Neural cell (in vitro differentiated cells): Measurements from ENCODE around the gene DRD2. TPM values are rescaled to one million over a fixed set of nuclear protein-coding genes. Genes with fewer than 3 reads are reported as not detected.

Source experiments
- H2AFZ ChIP-seq: fragments of 200-600, 300-800 bp; sonication (generic), shearing (Covaris generic); 2 replicates; pipeline ENCODE4 v1.6.0; 2014; ENCODE audit warnings: low read depth, mild to moderate bottlenecking, antibody characterized with exemption, low read length, moderate library complexity
- H3F3A ChIP-seq: fragments of 200-600 bp; shearing (Covaris generic); 2 replicates; pipeline ENCODE4 v1.6.1; 2016; ENCODE audit warnings: mild to moderate bottlenecking, moderate library complexity, mixed read lengths, antibody characterized with exemption, low read length; ENCODE audit not compliant: insufficient read depth, poor library complexity, severe bottlenecking
- H3K27ac ChIP-seq: fragments of 200-600, 300-800 bp; sonication (generic), shearing (Covaris generic); 2 replicates; pipeline ENCODE4 v1.5.1; 2014; ENCODE audit warnings: mild to moderate bottlenecking, low read length, moderate library complexity
- H3K27me3 ChIP-seq: fragments of 300-800, 200-600 bp; sonication (generic), shearing (Covaris generic); 2 replicates; pipeline ENCODE4 v1.6.0; 2014; ENCODE audit warnings: mild to moderate bottlenecking, low read depth, low read length, moderate library complexity; ENCODE audit not compliant: insufficient read depth
- H3K36me3 ChIP-seq: fragments of 300-800, 200-600 bp; sonication (generic), shearing (Covaris generic); 2 replicates; pipeline ENCODE4 v1.5.1; 2014; ENCODE audit warnings: mild to moderate bottlenecking, antibody characterized with exemption, low read length, moderate library complexity; ENCODE audit not compliant: insufficient read depth
- H3K4me2 ChIP-seq: fragments of 300-800, 200-600 bp; sonication (generic), shearing (Covaris generic); 2 replicates; pipeline ENCODE4 v1.6.0; 2014; ENCODE audit warnings: mild to moderate bottlenecking, low read length
- H3K4me3 ChIP-seq: fragments of 300-800, 200-600 bp; sonication (generic), shearing (Covaris generic); 2 replicates; pipeline ENCODE4 v1.5.1; 2014; ENCODE audit warnings: mild to moderate bottlenecking, low read length, moderate library complexity
- H3K79me2 ChIP-seq: fragments of 200-600 bp; shearing (Covaris generic); replicated peaks from 2 replicates; pipeline ENCODE4 v1.6.0; 2014; ENCODE audit warnings: mild to moderate bottlenecking, low read length, moderate library complexity; ENCODE audit not compliant: insufficient read depth
- H3K9ac ChIP-seq: fragments of 300-800, 200-600 bp; sonication (generic), shearing (Covaris generic); 2 replicates; pipeline ENCODE4 v1.6.1; 2016; ENCODE audit warnings: mild to moderate bottlenecking, low read length, mixed read lengths
- H3K9me2 ChIP-seq: fragments of 200-600 bp; shearing (Covaris generic); 2 replicates; pipeline ENCODE4 v1.6.1; 2016; ENCODE audit warnings: mild to moderate bottlenecking, low read length, mixed read lengths; ENCODE audit not compliant: insufficient read depth
- H3K9me3 ChIP-seq: fragments of 200-600, 300-800 bp; sonication (generic), shearing (Covaris generic); 2 replicates; pipeline ENCODE4 v1.6.1; 2016; ENCODE audit warnings: mild to moderate bottlenecking, mixed run types, low read length, moderate library complexity, mixed read lengths
- H4K20me1 ChIP-seq: fragments of 200-600 bp; shearing (Covaris generic); 2 replicates; pipeline ENCODE4 v1.6.1; 2016; ENCODE audit warnings: mild to moderate bottlenecking, mixed run types; ENCODE audit not compliant: insufficient read depth
- CTCF ChIP-seq: fragments of 450-650 bp; IDR thresholded peaks from 2 replicates; pipeline ENCODE4 v1.5.1; 2014; ENCODE audit warnings: antibody characterized with exemption, mild to moderate bottlenecking, moderate library complexity; ENCODE audit not compliant: poor library complexity, severe bottlenecking
- EP300 ChIP-seq: fragments of 450-650 bp; conservative IDR thresholded peaks from 2 replicates; pipeline ENCODE4 v1.6.1; 2014; ENCODE audit warnings: antibody characterized with exemption, mild to moderate bottlenecking, moderate library complexity; ENCODE audit not compliant: poor library complexity, severe bottlenecking
- EZH2 ChIP-seq: fragments of 200-600, 300-800 bp; shearing (Covaris generic), sonication (generic); IDR thresholded peaks from 2 replicates; pipeline ENCODE4 v1.6.1; 2014; ENCODE audit warnings: antibody characterized with exemption, low read length, borderline replicate concordance, mild to moderate bottlenecking; ENCODE audit not compliant: insufficient read depth, poor library complexity, severe bottlenecking
- MXI1 ChIP-seq: fragments of 450-650 bp; conservative IDR thresholded peaks from 2 replicates; pipeline ENCODE4 v1.6.1; 2014; ENCODE audit warnings: antibody characterized with exemption, mild to moderate bottlenecking; ENCODE audit not compliant: poor library complexity, severe bottlenecking
- POLR2AphosphoS5 ChIP-seq: IDR thresholded peaks from 2 replicates; pipeline ENCODE4 v1.6.1; 2012
- RAD21 ChIP-seq: fragments of 450-650 bp; conservative IDR thresholded peaks from 2 replicates; pipeline ENCODE4 v1.6.1; 2014; ENCODE audit warnings: antibody characterized with exemption, mild to moderate bottlenecking, moderate library complexity
- REST ChIP-seq: IDR thresholded peaks from 2 replicates; pipeline ENCODE4 v1.6.1; 2012; ENCODE audit warnings: borderline replicate concordance
- SMC3 ChIP-seq: fragments of 450-650 bp; conservative IDR thresholded peaks from 2 replicates; pipeline ENCODE4 v1.6.1; 2014; ENCODE audit warnings: antibody characterized with exemption, mild to moderate bottlenecking, moderate library complexity; ENCODE audit not compliant: poor library complexity
- TAF1 ChIP-seq: IDR thresholded peaks from 2 replicates; pipeline ENCODE4 v1.6.1; 2012; ENCODE audit warnings: low read depth
- polyA plus RNA-seq: library from polyadenylated mRNA; depleted of rRNA; stranded (reverse); fragments of >200 nt; gene quantifications from 2 replicates; pipeline ENCODE4 v1.2.3, GENCODE V29; 2014

Gene DRD2
- polyA plus RNA-seq, 1 donor from 2014 or later = 0.24 TPM

- no peaks in the 10 kb centered on the region for H3K79me2 ChIP-seq
- no peaks in the 10 kb centered on the region for H4K20me1 ChIP-seq
- no peaks in the 10 kb centered on the region for H3K27me3 ChIP-seq
- no peaks in the 10 kb centered on the region for H3F3A ChIP-seq
- H3K36me3 ChIP-seq = no peaks in the 10 kb centered on the region
- H3K27ac ChIP-seq = no peak overlapping the region
- H3K4me3 ChIP-seq = no peak overlapping the region
- H2AFZ ChIP-seq = no peak overlapping the region
- no peaks in the 10 kb centered on the region for H3K9me2 ChIP-seq
- TF ChIP-seq POLR2AphosphoS5 = no peak
- no peak for TF ChIP-seq CTCF
- no peak for TF ChIP-seq SMC3
- TF ChIP-seq REST = no peak
- no peak for TF ChIP-seq MXI1
- TF ChIP-seq RAD21 = no peak
- TF ChIP-seq TAF1 = no peak
- no peak for TF ChIP-seq EP300
- H3K9ac ChIP-seq = no peak overlapping the region
- H3K4me2 ChIP-seq = no peak overlapping the region
- no peaks in the 10 kb centered on the region for H3K9me3 ChIP-seq
Observed at GRCh38 chr11:113396690-113397089, 78.5 kb downstream of the DRD2 start.

- Histone ChIP-seq H3K79me2 (no peaks in the 10 kb centered on the region), H3F3A (no peaks in the 10 kb centered on the region), H3K9me3 (no peaks in the 10 kb centered on the region), H3K4me2 (no peak overlapping the region), H3K9ac (no peak overlapping the region), H3K27ac (no peak overlapping the region), H3K27me3 (no peaks in the 10 kb centered on the region), H2AFZ (no peak overlapping the region), H3K4me3 (no peak overlapping the region), H3K9me2 (no peaks in the 10 kb centered on the region), H4K20me1 (no peaks in the 10 kb centered on the region), H3K36me3 (no peaks in the 10 kb centered on the region)
- TF ChIP-seq POLR2AphosphoS5 (no peak), CTCF (no peak), EP300 (no peak), TAF1 (no peak), REST (no peak), EZH2 (no peak), RAD21 (no peak), MXI1 (no peak), SMC3 (no peak)
Observed at GRCh38 chr11:113395782-113396336, 79.3 kb downstream of the DRD2 start.
